Measurements from ENCODE around the gene TEX12.

The TEX12 gene

DNA sequence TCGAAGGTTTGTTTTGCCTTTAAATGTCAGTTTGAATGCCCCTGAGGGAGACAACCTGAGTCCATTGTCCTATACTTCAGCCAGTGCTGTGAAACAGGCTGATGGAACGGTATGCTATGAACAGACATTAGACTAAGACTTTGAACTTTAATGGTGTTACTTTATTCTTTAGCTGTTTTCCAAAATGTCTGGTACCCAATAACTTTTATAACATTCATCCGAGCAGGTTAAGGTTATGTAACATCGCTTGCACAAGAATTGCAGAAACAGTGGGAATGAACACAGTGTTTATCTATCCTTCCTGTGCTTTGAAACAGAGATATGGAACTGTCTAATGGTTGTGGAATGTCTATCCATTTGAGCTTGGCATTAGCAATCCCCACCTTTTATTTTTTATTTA lies 46.6 kb downstream of the TEX12 start:
- no peak for DNase-seq

DNA sequence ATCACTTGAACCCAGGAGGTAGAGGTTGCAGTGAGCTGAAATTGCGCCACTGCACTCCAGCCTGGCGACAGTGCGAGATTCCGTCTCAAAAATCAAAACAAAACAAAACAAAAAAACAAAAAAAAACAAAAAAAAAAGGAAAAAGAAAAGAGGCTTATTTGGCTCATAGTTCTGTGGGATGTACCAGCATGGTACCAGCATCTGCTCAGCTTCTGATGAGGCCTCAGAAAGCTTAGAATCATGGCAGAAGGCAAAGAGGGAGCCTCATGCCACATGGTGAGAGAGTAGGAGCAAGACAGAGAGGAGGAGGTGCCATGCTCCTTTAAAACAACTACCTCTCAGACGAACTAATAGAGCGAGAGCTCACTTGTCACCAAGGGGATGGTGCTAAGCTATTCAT lies 48.4 kb downstream of the TEX12 start:
- no peak for DNase-seq

- DNase-seq, result no peak
Observed at GRCh38 chr11:112216561-112217105, 49.5 kb downstream of the TEX12 start.

GRCh38 chr11:112219476-112220232 lies 52.5 kb downstream of the TEX12 start:
- DNase-seq, result peak; percentile 86

DNA sequence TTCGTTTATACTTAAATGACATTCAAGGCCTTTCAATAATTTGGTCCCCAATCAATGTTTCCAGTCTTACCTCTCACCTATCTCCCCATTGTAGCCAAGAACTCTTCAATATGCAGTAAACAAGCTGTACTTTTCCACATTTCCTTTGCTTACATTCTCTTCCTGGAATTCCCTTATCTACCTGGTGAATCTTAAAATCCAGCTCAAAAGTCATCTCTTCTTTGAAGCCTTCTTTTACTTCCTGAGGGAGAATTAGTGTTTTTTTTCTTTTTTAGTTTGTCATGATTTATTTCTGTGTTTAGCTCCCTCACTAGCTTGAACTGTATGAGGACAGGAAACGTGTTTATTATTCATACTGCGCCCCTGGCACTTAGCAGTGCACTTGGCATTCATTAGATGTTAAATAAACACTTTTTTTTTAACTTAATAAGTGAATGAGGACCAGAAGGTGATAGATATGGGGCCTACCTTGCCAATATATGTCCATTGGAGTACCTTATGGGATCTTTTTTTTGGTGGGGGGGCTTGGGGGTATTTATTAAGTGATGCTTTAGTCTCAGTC lies 54.2 kb downstream of the TEX12 start:
- DNase-seq, result no peak
